Measurements from ENCODE around the gene SLC26A3.

Gene SLC26A3

GRCh38 chr7:107815254-107815882, 12.3 kb upstream of the SLC26A3 start:
- no peak for DNase-seq

GRCh38 chr7:107813524-107813923, 10.5 kb upstream of the SLC26A3 start:
- DNase-seq = no peak

DNA sequence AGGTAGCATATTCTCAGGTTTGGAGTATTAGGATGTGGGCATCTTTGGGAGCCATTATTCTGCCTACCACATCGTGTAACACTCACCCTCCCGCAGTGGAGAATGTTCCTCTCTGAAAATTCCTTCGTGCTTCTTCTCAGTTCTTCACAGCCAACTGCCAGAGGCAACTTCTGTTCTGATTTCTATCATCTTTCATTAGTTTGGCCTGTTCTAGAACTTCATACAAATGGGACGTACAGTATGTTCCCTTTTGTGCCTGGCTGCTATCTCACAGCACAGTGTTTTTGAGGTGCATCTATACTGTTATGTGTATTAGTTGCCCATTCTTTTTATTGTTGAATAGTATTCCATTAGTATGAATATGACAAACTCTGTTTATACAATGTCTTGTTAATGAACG, 8.9 kb upstream of the SLC26A3 start:
- no peak for DNase-seq

GRCh38 chr7:107810626-107811025, 7.6 kb upstream of the SLC26A3 start:
- no peak for DNase-seq

DNA sequence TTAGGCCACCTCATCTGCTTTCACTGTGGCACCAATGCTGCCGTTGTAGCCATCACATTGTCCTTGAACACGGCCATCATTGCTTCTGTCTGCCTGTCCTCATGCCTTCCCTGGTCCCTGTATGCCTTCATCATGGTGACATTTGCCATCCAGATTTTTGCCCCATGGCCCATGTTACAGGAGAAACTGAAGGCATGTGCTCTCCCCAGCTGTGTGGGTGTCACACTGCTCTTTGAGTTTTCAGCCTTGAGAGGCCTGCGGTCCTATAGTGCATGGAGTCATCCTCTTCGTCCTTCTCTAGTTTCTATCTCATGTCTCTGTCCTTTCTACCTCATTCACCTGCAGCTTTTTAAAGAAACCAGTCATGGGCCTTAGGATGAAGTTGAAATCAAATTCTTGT, 6.2 kb upstream of the SLC26A3 start:
- no peak for DNase-seq

- DNase-seq = no peak
Measured at GRCh38 chr7:107799647-107800264, 3.3 kb downstream of the SLC26A3 start.

- no peak for DNase-seq
Measured at GRCh38 chr7:107792364-107792763, 10.7 kb downstream of the SLC26A3 start.

GRCh38 chr7:107789647-107790046, 13.4 kb downstream of the SLC26A3 start:
- DNase-seq = no peak

DNA sequence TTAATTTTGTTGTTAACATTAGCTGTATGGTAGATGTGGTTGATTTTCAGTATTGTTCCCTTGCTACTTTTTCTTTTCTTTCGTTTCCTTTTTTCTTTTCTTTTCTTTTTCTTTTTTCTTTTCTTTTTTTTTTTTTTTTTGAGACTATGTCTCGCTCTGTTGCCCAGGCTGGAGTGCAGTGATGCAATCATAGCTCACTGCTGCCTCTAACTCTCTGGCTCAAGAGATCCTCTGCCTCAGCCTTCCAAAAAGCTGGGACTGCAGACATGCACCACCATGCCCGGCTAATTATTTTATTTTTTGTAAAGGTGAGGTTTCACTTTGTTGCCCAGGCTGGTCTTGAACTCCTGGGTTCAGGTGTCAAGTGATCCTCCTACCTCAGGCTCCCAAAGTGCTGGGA, 14.4 kb downstream of the SLC26A3 start:
- DNase-seq = no peak

DNA sequence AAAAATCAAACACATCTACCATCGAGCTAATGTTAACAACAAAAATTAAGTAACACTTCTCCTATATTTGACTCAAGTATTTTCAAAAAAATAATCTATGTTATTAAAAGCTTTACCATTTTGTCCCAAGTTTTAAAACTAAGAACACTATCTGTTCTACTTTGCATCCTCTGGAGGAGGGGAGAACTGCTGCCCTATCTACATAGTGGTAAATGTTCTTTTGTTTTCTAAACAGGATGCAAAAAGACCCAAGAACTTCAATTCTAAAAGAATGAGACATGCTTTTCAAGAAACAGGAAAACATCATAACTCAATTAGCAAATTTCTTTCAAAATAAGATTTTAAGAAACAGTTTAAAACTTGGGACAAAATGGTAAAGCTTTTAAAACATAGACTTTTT, 14.8 kb downstream of the SLC26A3 start:
- no peak for DNase-seq

DNA sequence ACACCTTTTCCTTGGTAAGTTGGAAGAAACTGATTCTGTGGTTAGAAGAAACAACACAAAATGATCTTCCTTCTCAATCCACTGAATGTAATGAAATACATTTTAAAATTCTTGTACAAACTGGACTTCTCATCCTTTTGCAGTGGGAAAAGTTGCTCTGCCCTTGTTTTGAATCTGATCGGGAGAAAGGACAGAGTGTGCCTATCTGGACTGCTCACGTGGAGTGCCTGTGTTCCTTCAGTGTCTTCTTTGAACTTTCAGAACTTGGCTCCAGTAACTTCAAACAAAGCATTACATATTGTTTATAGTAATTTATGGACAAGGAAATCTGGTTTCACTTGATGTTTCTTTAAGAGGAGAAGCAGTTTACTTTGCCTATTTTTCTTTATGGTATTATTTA, 17.1 kb downstream of the SLC26A3 start:
- no peak for DNase-seq

GRCh38 chr7:107785170-107785569, 17.9 kb downstream of the SLC26A3 start:
- no peak for DNase-seq

GRCh38 chr7:107783648-107784047, 19.4 kb downstream of the SLC26A3 start:
- DNase-seq = no peak

DNA sequence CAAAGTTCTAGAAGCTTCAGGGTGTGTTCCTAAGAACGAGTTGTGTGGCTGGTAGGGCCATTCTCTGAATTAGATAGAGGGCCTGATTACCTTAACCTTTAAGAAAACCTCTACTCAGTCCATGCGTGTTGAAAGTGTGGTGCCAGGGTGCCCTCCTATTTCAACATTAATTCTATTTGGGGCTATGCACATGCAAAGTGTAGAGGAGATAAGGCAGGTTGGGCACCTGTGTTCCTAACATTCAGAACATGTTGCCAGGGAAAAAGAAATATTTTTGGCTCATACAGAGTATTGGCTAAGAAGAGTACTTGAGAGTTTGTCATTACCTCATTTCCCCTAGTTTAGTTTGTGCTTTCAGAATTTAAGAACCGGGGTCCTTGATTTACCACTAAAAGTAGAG, 20.6 kb downstream of the SLC26A3 start:
- DNase-seq = no peak

DNA sequence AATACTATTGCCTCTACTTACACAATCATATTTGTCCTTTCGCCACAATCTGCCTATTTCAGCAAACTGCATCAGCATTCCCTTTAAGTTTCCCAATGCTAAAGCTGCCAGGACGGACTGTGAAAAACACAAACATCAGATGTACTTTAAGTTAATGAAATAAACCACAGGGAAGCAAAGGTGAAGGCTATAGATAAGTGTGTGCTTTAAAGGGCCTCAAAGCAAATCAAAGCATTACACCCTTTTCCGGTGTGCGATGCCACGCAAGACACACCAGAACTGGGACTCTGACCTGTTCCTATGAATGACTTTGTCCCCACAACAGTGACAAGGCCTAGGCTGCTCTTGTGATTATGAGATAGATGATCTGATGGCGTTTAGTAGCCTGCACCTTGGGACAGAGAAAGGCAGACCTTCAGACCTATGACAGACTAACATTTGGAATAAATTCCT, 23.4 kb downstream of the SLC26A3 start:
- DNase-seq = no peak

DNA sequence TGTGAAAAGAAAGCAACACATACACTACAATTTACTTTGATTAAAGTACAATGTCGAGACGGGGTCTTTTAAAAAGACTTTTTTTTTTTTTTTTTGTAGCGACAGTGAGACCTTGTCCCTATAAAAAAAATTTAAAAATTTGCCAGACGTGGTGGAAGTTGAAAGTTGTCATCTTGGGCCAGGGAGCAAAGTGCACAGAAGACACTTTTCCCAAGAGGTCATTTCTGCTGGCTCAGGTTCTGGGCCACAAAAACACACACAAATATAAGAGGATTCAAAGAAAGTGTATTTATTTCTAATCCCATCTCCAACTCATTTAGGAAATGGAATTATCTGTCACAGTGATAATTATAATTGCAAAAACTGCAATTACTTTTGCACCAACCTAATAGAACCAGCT, 24.7 kb downstream of the SLC26A3 start:
- DNase-seq = no peak

- DNase-seq = no peak
Measured at GRCh38 chr7:107777702-107778101, 25.3 kb downstream of the SLC26A3 start.

GRCh38 chr7:107773027-107773426, 30.0 kb downstream of the SLC26A3 start:
- DNase-seq = no peak

DNA sequence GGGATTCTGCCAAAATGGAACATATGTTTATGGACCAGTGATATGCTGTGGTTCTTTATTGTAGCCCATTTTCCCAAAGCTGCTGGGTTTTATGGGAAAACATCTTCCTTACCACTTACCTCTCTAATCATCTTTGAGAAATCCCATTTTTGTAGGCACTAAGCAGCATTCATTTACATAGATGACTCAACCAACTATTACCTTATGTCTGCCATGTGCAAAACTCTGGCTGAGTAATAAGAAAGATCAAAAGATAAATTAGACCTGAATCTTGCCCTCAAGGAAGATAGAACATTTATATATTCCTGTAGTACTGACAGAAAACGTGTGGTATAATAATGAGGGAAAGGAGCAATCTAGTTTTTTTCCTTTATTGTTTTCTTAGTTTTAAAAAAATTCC, 34.8 kb downstream of the SLC26A3 start:
- no peak for DNase-seq

DNA sequence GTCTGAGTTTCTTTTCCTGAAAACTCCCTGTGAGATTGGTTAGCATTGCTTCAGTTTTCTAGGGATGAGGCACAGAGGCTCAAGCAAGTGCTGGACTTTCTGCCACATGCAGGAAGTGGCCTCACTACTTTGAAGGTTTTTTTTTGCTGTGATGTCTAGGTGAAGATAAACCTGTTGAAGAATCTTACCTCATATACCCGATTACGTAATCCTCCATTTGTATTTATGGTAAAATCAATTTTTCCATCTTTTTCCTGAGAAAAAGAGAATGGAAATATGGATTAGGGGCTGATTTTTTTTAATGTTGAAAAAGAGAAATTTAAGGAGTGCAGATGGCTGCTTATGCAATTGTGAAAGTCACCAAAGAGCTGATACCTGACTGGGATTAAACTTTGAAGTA, 35.6 kb downstream of the SLC26A3 start:
- no peak for DNase-seq

DNA sequence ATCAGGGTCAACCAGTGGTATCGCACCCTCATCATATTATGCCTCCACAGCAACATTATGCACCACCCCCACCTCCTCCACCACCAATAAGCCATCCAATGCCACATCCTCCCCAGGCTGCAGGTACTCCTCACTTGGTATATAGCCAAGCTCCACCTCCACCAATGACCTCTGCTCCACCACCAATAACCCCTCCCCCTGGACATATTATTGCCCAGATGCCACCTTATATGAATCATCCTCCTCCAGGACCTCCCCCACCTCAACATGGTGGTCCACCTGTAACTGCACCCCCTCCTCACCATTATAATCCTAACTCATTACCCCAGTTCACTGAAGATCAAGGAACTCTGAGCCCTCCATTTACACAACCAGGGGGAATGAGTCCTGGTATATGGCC, 44.4 kb downstream of the SLC26A3 start:
- DNase-seq = no peak

DNA sequence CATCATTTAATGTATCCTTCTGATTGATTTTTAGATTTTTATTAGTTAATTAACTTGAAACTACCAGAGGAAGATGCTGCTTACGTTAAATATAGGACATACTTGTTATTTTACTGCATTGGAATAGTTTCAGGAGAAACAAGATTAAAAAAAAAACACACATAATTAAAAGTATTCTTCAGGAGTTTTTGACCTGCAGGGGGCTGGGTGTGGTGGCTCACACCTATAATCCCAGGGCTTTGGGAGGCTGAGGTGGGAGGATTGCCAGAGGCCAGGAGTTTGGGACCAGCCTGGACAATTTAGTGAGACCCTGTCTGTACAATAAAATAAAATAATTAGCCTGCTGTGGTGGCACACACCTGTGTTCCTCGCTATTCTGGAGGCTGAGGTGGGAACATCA, 48.4 kb downstream of the SLC26A3 start:
- DNase-seq = no peak

GRCh38 chr7:107751113-107751512, 51.9 kb downstream of the SLC26A3 start:
- no peak for DNase-seq

DNA sequence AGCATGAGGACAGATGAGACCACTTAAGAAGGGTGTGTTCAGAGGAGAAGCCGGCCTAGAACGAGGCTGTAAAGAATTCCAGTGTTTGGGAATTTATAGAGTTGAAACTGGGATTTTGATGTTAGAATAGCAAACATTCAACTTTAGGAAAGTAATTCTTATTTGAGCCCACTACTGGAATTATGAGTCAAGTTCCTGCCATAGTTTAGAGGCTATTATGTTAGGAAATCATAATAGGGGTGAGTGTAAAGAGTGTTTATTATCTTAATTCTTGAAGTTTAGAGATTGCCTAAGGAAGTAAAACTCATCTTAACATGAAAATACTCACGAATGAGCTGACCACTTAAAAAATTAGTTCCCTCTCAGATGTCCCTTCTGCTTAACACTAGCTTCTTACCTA, 57.0 kb downstream of the SLC26A3 start:
- DNase-seq = no peak

DNA sequence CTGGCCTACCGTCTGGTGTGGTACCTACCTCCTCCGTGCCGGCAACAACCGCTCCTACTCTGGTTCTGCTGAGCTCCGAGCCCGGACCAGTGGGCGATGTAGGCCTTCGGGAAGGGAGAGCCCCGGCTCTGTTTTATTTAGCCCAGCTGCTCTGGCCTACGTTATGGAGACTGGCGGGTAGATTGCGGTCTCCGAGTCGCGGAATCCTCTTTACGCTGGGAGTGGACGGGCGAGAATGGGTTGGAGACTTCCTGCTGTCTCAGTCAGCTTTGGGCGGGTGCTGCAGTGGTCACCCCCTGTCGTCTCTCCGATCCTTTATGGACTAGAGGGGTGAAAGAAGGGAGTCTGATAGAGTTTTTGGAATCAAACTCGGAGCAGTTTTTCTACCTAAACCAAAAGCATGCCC, 58.7 kb downstream of the SLC26A3 start:
- no peak for DNase-seq

All from cortex of kidney (tissue), 1 donor.